Fibroblast of lung (primary cell): ENCODE data around the gene HOXC11.

ENCODE experiments used
- CTCF ChIP-seq, 2 donors: IDR thresholded peaks in 1 of 2; conservative IDR thresholded peaks in 1 of 2; 1 replicate in 1 of 2; 2 replicates in 1 of 2; pipeline ENCODE4 v1.5.1; 2011 to 2012; ENCODE audit warnings: low read length in 2 of 2, control low read depth in 1 of 2, inconsistent platforms in 1 of 2, low read depth in 1 of 2, mild to moderate bottlenecking in 1 of 2
- EZH2 ChIP-seq: IDR thresholded peaks from 2 replicates; pipeline ENCODE4 v1.5.1; 2012; ENCODE audit warnings: low read length, control low read depth, mild to moderate bottlenecking; ENCODE audit errors: missing control alignments

GRCh38 chr12:53994009-53994263 is 21.0 kb downstream of the HOXC11 start:
- TF ChIP-seq CTCF (conservative IDR thresholded peaks at IDR 0.05 in 1 of 2, IDR thresholded peaks at IDR 0.05 in 1 of 2; ENCODE audit: low read depth in 1 of 2, low read length in 2 of 2) (no peak), EZH2 (peak; percentile 79)
